Measurements from ENCODE around the gene C12orf50.

GRCh38 chr12:87988534-87988933 is 40.7 kb downstream of the C12orf50 start:
- TF ChIP-seq CTCF (conservative IDR thresholded peaks at IDR 0.05; ENCODE audit: low read depth in 2 of 2) (no peak), POLR2AphosphoS5 (IDR thresholded peaks at IDR 0.05; ENCODE audit: low read depth) (no peak), EZH2 (IDR thresholded peaks at IDR 0.05; ENCODE audit: low read depth, unreplicated experiment) (no peak), REST (IDR thresholded peaks at IDR 0.05; ENCODE audit: unreplicated experiment) (no peak)
